ENCODE data around the gene PRKAG1. TPM values are rescaled to one million over a fixed set of nuclear protein-coding genes. Genes with fewer than 3 reads are reported as not detected.

PRKAG1 gene
- total RNA-seq, 1 experiment from 2014 or later: 50.7 TPM

GRCh38 chr12:49022558-49023178 lies 4.1 kb upstream of the PRKAG1 start:
- no peak overlapping the region for H3K27ac ChIP-seq (ENCODE audit: low read depth, low read length, poor library complexity, severe bottlenecking)
- no peak for DNase-seq (ENCODE audit: low spot score)
- peaks cover 11% of the 10 kb centered on the region for H3K4me1 ChIP-seq (ENCODE audit: insufficient read depth, low read length, poor library complexity, severe bottlenecking)
- POLR2A ChIA-PET (ENCODE audit: low non-redundant PET): no interaction called here
- intact Hi-C loops (cut with micrococcal nuclease; ENCODE audit: unreplicated experiment): no loop called here
- H3K27me3 ChIP-seq (replicated peaks; ENCODE audit: insufficient read depth, low read depth, low read length, poor library complexity): no peaks in the 10 kb centered on the region
- H3K36me3 ChIP-seq (ENCODE audit: insufficient read depth, low read length, poor library complexity, severe bottlenecking): peaks cover 70% of the 10 kb centered on the region
- no TSS peak for BruUV-seq (replicated peaks)
- no peak overlapping the region for H3K4me3 ChIP-seq (ENCODE audit: low read depth, low read length, poor library complexity, severe bottlenecking)
- CTCF ChIA-PET: no interaction called here
- no peaks in the 10 kb centered on the region for H3K9me3 ChIP-seq (ENCODE audit: low read depth, low read length, poor library complexity, severe bottlenecking)
- TF ChIP-seq EZH2 (IDR thresholded peaks at IDR 0.05; ENCODE audit: borderline replicate concordance, low read depth, low read length, poor library complexity, severe bottlenecking) (no peak), CTCF (conservative IDR thresholded peaks at IDR 0.05; ENCODE audit: low read depth, low read length) (no peak)

DNA sequence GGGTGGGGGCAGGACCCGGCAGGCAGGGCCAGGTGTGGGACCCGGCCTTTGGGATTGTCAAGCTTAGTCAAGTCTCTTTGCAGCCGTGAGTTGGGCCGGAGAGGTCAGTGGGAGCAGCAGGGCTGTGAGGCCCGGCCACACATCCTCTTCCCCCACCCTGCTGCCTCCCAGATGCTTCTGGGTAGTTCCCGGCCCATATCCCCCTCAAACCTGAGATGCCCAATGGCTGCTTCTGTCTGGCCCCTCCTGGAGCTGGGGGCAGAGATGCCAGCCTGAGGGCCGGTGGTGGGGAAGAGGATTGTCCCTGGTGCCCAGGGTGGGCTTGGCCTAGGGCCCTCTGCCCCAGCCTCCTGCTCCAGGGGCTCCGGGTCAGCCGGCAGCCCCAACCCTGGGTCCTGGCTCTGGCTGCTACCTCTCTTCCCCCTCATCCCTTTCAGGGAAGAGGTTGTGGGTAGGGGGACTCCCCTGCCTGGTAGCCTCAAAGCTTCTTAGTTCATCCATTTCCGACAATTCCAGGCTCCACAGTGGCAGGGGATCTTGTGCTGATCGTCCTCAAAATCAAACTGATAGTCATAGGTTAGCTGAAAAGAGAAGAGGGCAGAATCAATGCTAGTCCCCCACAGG lies 2.8 kb upstream of the PRKAG1 start:
- Histone ChIP-seq H3K27ac (ENCODE audit: low read depth, low read length, poor library complexity, severe bottlenecking) (no peak overlapping the region), H3K4me3 (ENCODE audit: low read depth, low read length, poor library complexity, severe bottlenecking) (no peak overlapping the region), H3K9me3 (ENCODE audit: low read depth, low read length, poor library complexity, severe bottlenecking) (no peaks in the 10 kb centered on the region), H3K4me1 (ENCODE audit: insufficient read depth, low read length, poor library complexity, severe bottlenecking) (peaks cover 16% of the 10 kb centered on the region), H3K27me3 (replicated peaks; ENCODE audit: insufficient read depth, low read depth, low read length, poor library complexity) (no peaks in the 10 kb centered on the region), H3K36me3 (ENCODE audit: insufficient read depth, low read length, poor library complexity, severe bottlenecking) (peaks cover 58% of the 10 kb centered on the region)
- intact Hi-C loops (cut with micrococcal nuclease; ENCODE audit: unreplicated experiment): no loop called here
- TF ChIP-seq CTCF (conservative IDR thresholded peaks at IDR 0.05; ENCODE audit: low read depth, low read length) (no peak), EZH2 (IDR thresholded peaks at IDR 0.05; ENCODE audit: borderline replicate concordance, low read depth, low read length, poor library complexity, severe bottlenecking) (no peak)
- DNase-seq (ENCODE audit: low spot score): no peak
- ChIA-PET CTCF (no interaction called here), POLR2A (ENCODE audit: low non-redundant PET) (no interaction called here)
- no TSS peak for BruUV-seq (replicated peaks)

DNA sequence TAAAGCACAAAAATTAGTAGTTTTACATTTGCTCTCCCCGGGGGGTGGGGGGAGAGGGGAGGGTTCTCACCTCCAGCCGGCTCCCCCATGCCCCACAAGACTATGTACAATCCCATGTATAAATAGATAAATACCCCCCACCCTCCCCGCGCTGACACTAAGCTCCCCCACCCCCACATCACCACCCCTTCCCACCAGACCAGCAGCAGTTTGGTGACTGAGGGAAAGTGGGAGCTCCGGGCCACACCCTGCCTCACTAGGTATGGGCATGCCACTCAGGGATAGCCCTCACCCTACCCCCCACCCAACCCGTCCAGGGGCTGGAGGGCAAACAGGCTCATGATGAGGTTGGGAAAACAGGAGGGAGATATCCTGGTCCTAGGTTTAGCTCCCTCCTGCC lies 1.9 kb upstream of the PRKAG1 start:
- Histone ChIP-seq H3K27me3 (replicated peaks; ENCODE audit: insufficient read depth, low read depth, low read length, poor library complexity) (no peaks in the 10 kb centered on the region), H3K36me3 (ENCODE audit: insufficient read depth, low read length, poor library complexity, severe bottlenecking) (peaks cover 48% of the 10 kb centered on the region), H3K27ac (ENCODE audit: low read depth, low read length, poor library complexity, severe bottlenecking) (no peak overlapping the region), H3K9me3 (ENCODE audit: low read depth, low read length, poor library complexity, severe bottlenecking) (no peaks in the 10 kb centered on the region), H3K4me1 (ENCODE audit: insufficient read depth, low read length, poor library complexity, severe bottlenecking) (peaks cover 16% of the 10 kb centered on the region), H3K4me3 (ENCODE audit: low read depth, low read length, poor library complexity, severe bottlenecking) (no peak overlapping the region)
- no peak for TF ChIP-seq CTCF (conservative IDR thresholded peaks at IDR 0.05; ENCODE audit: low read depth, low read length)
- TF ChIP-seq EZH2 (IDR thresholded peaks at IDR 0.05; ENCODE audit: borderline replicate concordance, low read depth, low read length, poor library complexity, severe bottlenecking): no peak
- no TSS peak for BruUV-seq (replicated peaks)
- DNase-seq (ENCODE audit: low spot score): no peak
- POLR2A ChIA-PET (ENCODE audit: low non-redundant PET): interaction anchor here (0.6 kb wide), 1 partner anchor 59 kb away, joined by 5 read pairs; no protein-coding TSS in a partner anchor
- intact Hi-C loops (cut with micrococcal nuclease; ENCODE audit: unreplicated experiment): no loop called here
- CTCF ChIA-PET: interaction anchor here (0.6 to 1.0 kb wide), 3 partner anchors 22 to 167 kb away, joined by 3 to 9 read pairs (median 4); no protein-coding TSS in a partner anchor

All from A673 (cell line).